Panc1 (cell line): ENCODE measurements around the gene EPN2. TPM values are rescaled to one million over a fixed set of nuclear protein-coding genes. Genes with fewer than 3 reads are reported as not detected.

Source experiments
- ATAC-seq: fragments of 200-7000 bp; cut with Tn5 transposase; 2 replicates; pipeline ENCODE4 v1.9.1; 2020; ENCODE audit warnings: mild to moderate bottlenecking, moderate library complexity
- BruUV-seq: library from RNA; stranded (reverse); fragments of 400-500 nt; replicated peaks from 2 replicates; lab custom pipeline; 2021; lab: Mats Ljungman, UMichigan
- CTCF ChIA-PET: fragments of 300-600 bp; sonication (Branson Sonifier 250); formaldehyde crosslinking; loops from one replicate; lab custom pipeline; 2022; ENCODE audit warnings: antibody characterized with exemption; lab: Charles Lee
- POLR2A ChIA-PET: fragments of 300-600 bp; sonication (Branson Sonifier 250); formaldehyde crosslinking; loops from one replicate; lab custom pipeline; 2022; ENCODE audit warnings: antibody characterized with exemption; lab: Charles Lee
- DNase-seq: peaks from one replicate; pipeline ENCODE4 v3.0.0-alpha.2; 2010; ENCODE audit warnings: low read depth, low spot score
- H3K27ac ChIP-seq: 2 replicates; pipeline ENCODE4 v1.5.1; 2011; ENCODE audit warnings: mild to moderate bottlenecking, low read length, inconsistent platforms
- H3K27me3 ChIP-seq: fragments of 200-500 bp; sonication (Bioruptor generic); 2 replicates; pipeline ENCODE4 v1.6.0; 2014; ENCODE audit warnings: low read length, inconsistent platforms; ENCODE audit not compliant: control insufficient read depth, insufficient read depth
- H3K36me3 ChIP-seq: fragments of 200-500 bp; sonication (Bioruptor generic); 2 replicates; pipeline ENCODE4 v1.5.1; 2014; ENCODE audit warnings: inconsistent platforms, mild to moderate bottlenecking, low read length, moderate library complexity; ENCODE audit not compliant: control insufficient read depth, insufficient read depth
- H3K4me1 ChIP-seq: 2 replicates; pipeline ENCODE4 v1.5.1; 2011; ENCODE audit warnings: inconsistent platforms, mild to moderate bottlenecking, low read length, moderate library complexity; ENCODE audit not compliant: control insufficient read depth, insufficient read depth
- H3K4me3 ChIP-seq, 2 experiments: 2 replicates each; pipeline ENCODE4 v1.5.1; 2011 to 2012; ENCODE audit warnings: low read depth in 2 of 2, low read length in 2 of 2, mild to moderate bottlenecking in 2 of 2, inconsistent platforms in 1 of 2, moderate library complexity in 1 of 2
- H3K9me3 ChIP-seq: fragments of 200-500 bp; sonication (Bioruptor generic); 2 replicates; pipeline ENCODE4 v1.5.1; 2014; ENCODE audit warnings: low read depth, mild to moderate bottlenecking, inconsistent platforms, low read length, moderate library complexity; ENCODE audit not compliant: control insufficient read depth, insufficient read depth
- CTCF ChIP-seq: fragments of 450-650 bp; IDR thresholded peaks from 2 replicates; pipeline ENCODE4 v1.5.1; 2017; ENCODE audit warnings: mild to moderate bottlenecking
- POLR2AphosphoS5 ChIP-seq: IDR thresholded peaks from 2 replicates; pipeline ENCODE4 v1.6.1; 2012; ENCODE audit warnings: mild to moderate bottlenecking, low read depth, low read length, moderate library complexity
- REST ChIP-seq, 2 experiments: IDR thresholded peaks; 2 replicates each; pipeline ENCODE4 v1.6.1; 2011 to 2012; ENCODE audit warnings: low read depth in 2 of 2, control low read depth in 1 of 2, low read length in 1 of 2, mild to moderate bottlenecking in 1 of 2, moderate library complexity in 1 of 2; ENCODE audit not compliant: insufficient read depth in 1 of 2
- SIN3A ChIP-seq: IDR thresholded peaks from 2 replicates; pipeline ENCODE4 v1.6.1; 2012; ENCODE audit warnings: low read depth, mild to moderate bottlenecking, low read length, moderate library complexity, borderline replicate concordance; ENCODE audit not compliant: insufficient read depth
- TCF7L2 ChIP-seq: IDR thresholded peaks from 2 replicates; pipeline ENCODE4 v1.6.1; 2011; ENCODE audit warnings: mild to moderate bottlenecking, low read depth, low read length, inconsistent platforms
- in situ Hi-C: cut with HindIII; loops from 2 replicates; pipeline ENCODE4 v1.10.0; 2016; ENCODE audit warnings: low sequenced_read_pairs, low pct_unique_long_range_greater_than_20kb
- intact Hi-C: fragments of 100-400 bp; cut with micrococcal nuclease; formaldehyde crosslinking; loops from one replicate; pipeline ENCODE4 v1.10.0; 2022; ENCODE audit not compliant: unreplicated experiment
- total RNA-seq: library from RNA; stranded (reverse); gene quantifications from one replicate; pipeline ENCODE4 v1.2.1, GENCODE V29; 2021; ENCODE audit not compliant: unreplicated experiment

EPN2 gene
- total RNA-seq, 1 experiment from 2014 or later: 35.0 TPM

- no peak for TF ChIP-seq REST (IDR thresholded peaks at IDR 0.05; ENCODE audit: insufficient read depth in 1 of 2, low read depth in 2 of 2, low read length in 1 of 2)
- TF ChIP-seq POLR2AphosphoS5: no peak
- TF ChIP-seq TCF7L2: no peak
- no peak for TF ChIP-seq SIN3A
- TF ChIP-seq CTCF: no peak
- H3K4me3 ChIP-seq: no peak overlapping the region
- POLR2A ChIA-PET: no interaction called here
- in situ Hi-C loops (no loop called here), intact Hi-C loops (no loop called here)
- CTCF ChIA-PET: interaction anchor here (0.6 kb wide), 1 partner anchor 36 kb away, joined by 3 read pairs; no protein-coding TSS in a partner anchor
- H3K9me3 ChIP-seq: no peaks in the 10 kb centered on the region
- no peak overlapping the region for H3K27ac ChIP-seq
- BruUV-seq: no TSS peak
- no peaks in the 10 kb centered on the region for H3K36me3 ChIP-seq
- H3K27me3 ChIP-seq: no peaks in the 10 kb centered on the region
- DNase-seq: no peak
- no peak for ATAC-seq
- no peaks in the 10 kb centered on the region; the same call in 1 of the 2 replicates for H3K4me1 ChIP-seq
Observed at GRCh38 chr17:19287651-19288050, 50.5 kb downstream of the EPN2 start.

GRCh38 chr17:19288453-19288852 lies 51.3 kb downstream of the EPN2 start:
- Histone ChIP-seq H3K4me3 (no peak overlapping the region), H3K27me3 (no peaks in the 10 kb centered on the region), H3K4me1 (no peaks in the 10 kb centered on the region; the same call in 1 of the 2 replicates), H3K27ac (no peak overlapping the region), H3K9me3 (no peaks in the 10 kb centered on the region), H3K36me3 (no peaks in the 10 kb centered on the region)
- POLR2A ChIA-PET: no interaction called here
- CTCF ChIA-PET: no interaction called here
- TF ChIP-seq TCF7L2: no peak
- TF ChIP-seq SIN3A: no peak
- TF ChIP-seq CTCF: no peak
- no peak for TF ChIP-seq REST (IDR thresholded peaks at IDR 0.05; ENCODE audit: insufficient read depth in 1 of 2, low read depth in 2 of 2, low read length in 1 of 2)
- TF ChIP-seq POLR2AphosphoS5: no peak
- intact Hi-C loops (no loop called here), in situ Hi-C loops (no loop called here)
- ATAC-seq: no peak
- DNase-seq: no peak
- BruUV-seq: no TSS peak
